Common myeloid progenitor, CD34-positive (primary cell): ENCODE data around the gene ZNF629.

ENCODE experiments used
- CTCF ChIA-PET: fragments of 350-600 bp; sonication (Branson Sonifier 250); formaldehyde crosslinking; loops from one replicate; lab custom pipeline; 2021; ENCODE audit warnings: antibody characterized with exemption; lab: Charles Lee
- POLR2A ChIA-PET: fragments of 350-600 bp; sonication (Branson Sonifier 250); formaldehyde crosslinking; loops from one replicate; lab custom pipeline; 2021; ENCODE audit warnings: antibody characterized with exemption; lab: Charles Lee
- DNase-seq, 3 donors: peaks; one replicate each; pipeline versions ENCODE4 v3.0.0 to v3.0.0-alpha.2; 2013
- H3K27ac ChIP-seq, 2 experiments: 1 replicate in 1 of 2; 2 replicates in 1 of 2; pipeline ENCODE4 v1.7.0; 2013; ENCODE audit warnings: inconsistent platforms in 2 of 2, low read length in 2 of 2, mild to moderate bottlenecking in 2 of 2, low read depth in 1 of 2, moderate library complexity in 1 of 2; ENCODE audit not compliant: severe bottlenecking in 2 of 2, insufficient read depth in 1 of 2, poor library complexity in 1 of 2
- H3K27me3 ChIP-seq, 5 experiments: replicated peaks in 2 of 5; 1 replicate in 3 of 5; 2 replicates in 2 of 5; pipeline versions ENCODE4 v1.6.1 to v1.7.0; 2013; ENCODE audit warnings: low read length in 4 of 5, mild to moderate bottlenecking in 2 of 5, moderate library complexity in 2 of 5, inconsistent platforms in 1 of 5; ENCODE audit not compliant: insufficient read depth in 5 of 5, control insufficient read depth in 4 of 5
- H3K36me3 ChIP-seq, 4 experiments: 1 replicate in 2 of 4; 2 replicates in 2 of 4; pipeline versions ENCODE4 v1.6.1 to v1.7.0; 2013; ENCODE audit warnings: low read length in 3 of 4, control low read depth in 1 of 4, mild to moderate bottlenecking in 1 of 4; ENCODE audit not compliant: control insufficient read depth in 4 of 4, insufficient read depth in 4 of 4
- H3K4me1 ChIP-seq, 4 experiments: 1 replicate in 3 of 4; 2 replicates in 1 of 4; pipeline versions ENCODE4 v1.6.1 to v1.7.1; 2013; ENCODE audit warnings: low read length in 3 of 4, mild to moderate bottlenecking in 3 of 4, control low read depth in 1 of 4, inconsistent platforms in 1 of 4, moderate library complexity in 1 of 4; ENCODE audit not compliant: control insufficient read depth in 4 of 4, insufficient read depth in 4 of 4; ENCODE audit errors: control extremely low read depth in 1 of 4
- H3K4me3 ChIP-seq, 7 experiments: 1 replicate in 4 of 7; 2 replicates in 3 of 7; pipeline versions ENCODE4 v1.5.1 to v1.7.0; 2013; ENCODE audit warnings: mild to moderate bottlenecking in 7 of 7, low read length in 6 of 7, moderate library complexity in 6 of 7, inconsistent platforms in 2 of 7, low read depth in 2 of 7, control low read depth in 1 of 7; ENCODE audit not compliant: insufficient read depth in 4 of 7, control insufficient read depth in 1 of 7; ENCODE audit errors: extremely low read depth in 1 of 7
- H3K9me3 ChIP-seq, 5 experiments: 1 replicate in 4 of 5; 2 replicates in 1 of 5; pipeline versions ENCODE4 v1.6.1 to v1.7.1; 2013; ENCODE audit warnings: low read length in 4 of 5, mild to moderate bottlenecking in 2 of 5, inconsistent platforms in 1 of 5, low read depth in 1 of 5, moderate library complexity in 1 of 5; ENCODE audit not compliant: control insufficient read depth in 4 of 5, insufficient read depth in 2 of 5; ENCODE audit errors: control extremely low read depth in 1 of 5
- WGBS: methylation state at CpG from one replicate; pipeline ENCODE4 v1.1.5; 2013; ENCODE audit not compliant: insufficient coverage; 5-methylcytosine and 5-hydroxymethylcytosine counted together

Gene ZNF629

GRCh38 chr16:30768583-30769181 lies 18.3 kb downstream of the ZNF629 start:
- Histone ChIP-seq H3K27me3 (no peaks in the 10 kb centered on the region), H3K9me3 (no peaks in the 10 kb centered on the region), H3K27ac (no peak overlapping the region), H3K4me1 (peaks cover 0 to under 1% (median under 1%) of the 10 kb centered on the region in 4 experiments), H3K4me3 (no peak overlapping the region), H3K36me3 (peaks cover 21 to 96% (median 76%) of the 10 kb centered on the region in 4 experiments)
- ChIA-PET POLR2A (interaction anchor here (0.7 kb wide), 1 partner anchor 9 kb away, joined by 3 read pairs; no protein-coding TSS in a partner anchor), CTCF (interaction anchor here (0.6 to 1.2 kb wide), 2 partner anchors 45 to 123 kb away, joined by 3 to 4 read pairs; no protein-coding TSS in a partner anchor)
- DNase-seq, result no peak
- WGBS, result 99% methylated on average over 23 of the region's 23 CpGs

GRCh38 chr16:30767767-30768465 lies 19.1 kb downstream of the ZNF629 start:
- no peaks in the 10 kb centered on the region for H3K27me3 ChIP-seq
- no peak overlapping the region for H3K4me3 ChIP-seq
- DNase-seq, result no peak
- H3K4me1 ChIP-seq, result peaks cover under 1 to 8% (median 8%) of the 10 kb centered on the region in 4 experiments
- WGBS, result 95% methylated on average over 12 of the region's 18 CpGs
- POLR2A ChIA-PET, result interaction anchor here (0.7 kb wide), 1 partner anchor 9 kb away, joined by 3 read pairs; no protein-coding TSS in a partner anchor
- no peak overlapping the region for H3K27ac ChIP-seq
- peaks cover 17 to 94% (median 78%) of the 10 kb centered on the region in 4 experiments for H3K36me3 ChIP-seq
- H3K9me3 ChIP-seq, result no peaks in the 10 kb centered on the region
- CTCF ChIA-PET, result interaction anchor here (0.6 to 2.1 kb wide), 3 partner anchors 9 to 124 kb away, joined by 3 to 7 read pairs (median 4); no protein-coding TSS in a partner anchor

GRCh38 chr16:30766933-30767284 lies 20.1 kb downstream of the ZNF629 start:
- H3K4me3 ChIP-seq, result no peak overlapping the region
- ChIA-PET CTCF (interaction anchor here (1.2 to 2.1 kb wide), 2 partner anchors 10 to 16 kb away, joined by 3 to 7 read pairs; no protein-coding TSS in a partner anchor), POLR2A (no interaction called here)
- no peaks in the 10 kb centered on the region for H3K27me3 ChIP-seq
- no peak overlapping the region for H3K27ac ChIP-seq
- WGBS, result 100% methylated on average over 2 of the region's 4 CpGs
- DNase-seq, result no peak
- peaks cover 12 to 84% (median 69%) of the 10 kb centered on the region in 4 experiments for H3K36me3 ChIP-seq
- peaks cover 3 to 14% (median 13%) of the 10 kb centered on the region in 4 experiments for H3K4me1 ChIP-seq
- H3K9me3 ChIP-seq, result no peaks in the 10 kb centered on the region

- Histone ChIP-seq H3K36me3 (peaks cover 12 to 79% (median 66%) of the 10 kb centered on the region in 4 experiments), H3K4me3 (no peak overlapping the region), H3K4me1 (peaks cover 3 to 17% (median 16%) of the 10 kb centered on the region in 4 experiments), H3K27ac (no peak overlapping the region), H3K27me3 (no peaks in the 10 kb centered on the region), H3K9me3 (no peaks in the 10 kb centered on the region)
- CTCF ChIA-PET, result interaction anchor here (0.7 to 2.1 kb wide), 4 partner anchors 11 to 19 kb away, joined by 3 to 7 read pairs (median 3); partner anchors contain the start of gene PHKG2
- peak in 1 of 3 donors; percentile 34 for DNase-seq
- POLR2A ChIA-PET, result no interaction called here
- 96% methylated on average over 29 of the region's 29 CpGs for WGBS
These were observed 20.6 kb downstream of the ZNF629 start for GRCh38 chr16:30766206-30766932.

- ChIA-PET CTCF (interaction anchor here (0.8 kb wide), 2 partner anchors 13 to 69 kb away, joined by 3 read pairs; no protein-coding TSS in a partner anchor), POLR2A (no interaction called here)
- Histone ChIP-seq H3K4me1 (peaks cover 6 to 31% (median 30%) of the 10 kb centered on the region in 4 experiments), H3K27me3 (no peaks in the 10 kb centered on the region), H3K27ac (peak overlapping the region in 1 of 2 experiments; percentile 17), H3K36me3 (peaks cover 12 to 69% (median 60%) of the 10 kb centered on the region in 4 experiments), H3K4me3 (no peak overlapping the region), H3K9me3 (no peaks in the 10 kb centered on the region)
- no peak for DNase-seq
- 100% methylated on average over 8 of the region's 12 CpGs for WGBS
These were observed 22.1 kb downstream of the ZNF629 start for GRCh38 chr16:30764816-30765465.

GRCh38 chr16:30764086-30764485 lies 22.9 kb downstream of the ZNF629 start:
- ChIA-PET POLR2A (no interaction called here), CTCF (interaction anchor here (2.0 kb wide), 1 partner anchor 11 kb away, joined by 7 read pairs; no protein-coding TSS in a partner anchor)
- no peaks in the 10 kb centered on the region for H3K9me3 ChIP-seq
- no peaks in the 10 kb centered on the region for H3K27me3 ChIP-seq
- H3K4me1 ChIP-seq, result peaks cover 11 to 40% (median 37%) of the 10 kb centered on the region in 4 experiments
- peak overlapping the region in 1 of 2 experiments; percentile 17 for H3K27ac ChIP-seq
- no peak overlapping the region for H3K4me3 ChIP-seq
- WGBS, result 97% methylated on average over 9 of the region's 11 CpGs
- DNase-seq, result no peak
- peaks cover 9 to 66% (median 54%) of the 10 kb centered on the region in 4 experiments for H3K36me3 ChIP-seq
